Activated CD4-positive, alpha-beta T cell treated with anti-CD3 and anti-CD28 coated beads, Interleukin-2, amount 50 U/mL, for 16 hours (primary cell): Measurements from ENCODE around the gene ZFAND3.

Source experiments
- DNase-seq: peaks from one replicate; pipeline ENCODE4 v3.0.0-alpha.2; 2020

ZFAND3 gene

GRCh38 chr6:38143191-38144150 lies 323.9 kb downstream of the ZFAND3 start:
- DNase-seq: no peak

GRCh38 chr6:38144365-38144945 lies 324.9 kb downstream of the ZFAND3 start:
- no peak for DNase-seq

- DNase-seq: no peak
Measured at GRCh38 chr6:38146021-38146733, 326.6 kb downstream of the ZFAND3 start.

GRCh38 chr6:38146734-38147027 lies 327.2 kb downstream of the ZFAND3 start:
- no peak for DNase-seq

GRCh38 chr6:38148606-38149005 lies 329.1 kb downstream of the ZFAND3 start:
- no peak for DNase-seq

- DNase-seq: no peak
Measured at GRCh38 chr6:38149531-38149930, 330.0 kb downstream of the ZFAND3 start.

- DNase-seq: no peak
Measured at GRCh38 chr6:38150021-38150420, 330.5 kb downstream of the ZFAND3 start.

- no peak for DNase-seq
Measured at GRCh38 chr6:38150681-38151296, 331.3 kb downstream of the ZFAND3 start.

- no peak for DNase-seq
Measured at GRCh38 chr6:38151580-38152500, 332.3 kb downstream of the ZFAND3 start.

- no peak for DNase-seq
Measured at GRCh38 chr6:38152620-38153019, 333.1 kb downstream of the ZFAND3 start.

- no peak for DNase-seq
Measured at GRCh38 chr6:38153076-38153797, 333.7 kb downstream of the ZFAND3 start.

GRCh38 chr6:38153798-38154345 lies 334.3 kb downstream of the ZFAND3 start:
- DNase-seq: no peak

- DNase-seq: no peak
Measured at GRCh38 chr6:38154731-38155130, 335.2 kb downstream of the ZFAND3 start.

GRCh38 chr6:38155144-38155543 lies 335.6 kb downstream of the ZFAND3 start:
- DNase-seq: no peak

GRCh38 chr6:38155621-38156204 lies 336.2 kb downstream of the ZFAND3 start:
- no peak for DNase-seq

- DNase-seq: no peak
Measured at GRCh38 chr6:38156818-38157565, 337.5 kb downstream of the ZFAND3 start.

- DNase-seq: no peak
Measured at GRCh38 chr6:38157905-38158304, 338.4 kb downstream of the ZFAND3 start.

GRCh38 chr6:38158762-38159350 lies 339.3 kb downstream of the ZFAND3 start:
- DNase-seq: no peak

- no peak for DNase-seq
Measured at GRCh38 chr6:38159596-38159995, 340.1 kb downstream of the ZFAND3 start.

- no peak for DNase-seq
Measured at GRCh38 chr6:38160831-38161230, 341.3 kb downstream of the ZFAND3 start.
